Hepatocyte (in vitro differentiated cells): Measurements from ENCODE around the gene NFYC. TPM values are rescaled to one million over a fixed set of nuclear protein-coding genes. Genes with fewer than 3 reads are reported as not detected.

Experiments used
- DNase-seq: peaks from one replicate; pipeline ENCODE4 v3.0.0-alpha.2; 2016; ENCODE audit warnings: low spot score
- H2AFZ ChIP-seq: fragments of 200-600 bp; sonication (generic); 2 replicates; pipeline ENCODE4 v1.6.0; 2016; ENCODE audit warnings: antibody characterized with exemption, mild to moderate bottlenecking
- H3K27ac ChIP-seq: fragments of 200-600 bp; sonication (generic); 2 replicates; pipeline ENCODE4 v1.5.1; 2016; ENCODE audit warnings: mild to moderate bottlenecking
- H3K27me3 ChIP-seq: fragments of 200-600 bp; sonication (generic); 2 replicates; pipeline ENCODE4 v1.6.1; 2016
- H3K36me3 ChIP-seq: fragments of 200-600 bp; sonication (generic); replicated peaks from 2 replicates; pipeline ENCODE4 v1.5.1; 2016; ENCODE audit warnings: low read depth; ENCODE audit not compliant: insufficient read depth
- H3K4me1 ChIP-seq: fragments of 200-600 bp; sonication (generic); 2 replicates; pipeline ENCODE4 v1.5.1; 2016; ENCODE audit warnings: mild to moderate bottlenecking, moderate library complexity; ENCODE audit not compliant: insufficient read depth
- H3K4me2 ChIP-seq: fragments of 200-600 bp; sonication (generic); 2 replicates; pipeline ENCODE4 v1.6.0; 2016
- H3K4me3 ChIP-seq: fragments of 200-600 bp; sonication (generic); 2 replicates; pipeline ENCODE4 v1.5.1; 2016; ENCODE audit warnings: mild to moderate bottlenecking
- H3K79me2 ChIP-seq: fragments of 200-600 bp; sonication (generic); 2 replicates; pipeline ENCODE4 v1.6.0; 2017; ENCODE audit warnings: mild to moderate bottlenecking
- H3K9me2 ChIP-seq: fragments of 200-600 bp; sonication (generic); replicated peaks from 2 replicates; pipeline ENCODE4 v1.6.0; 2017; ENCODE audit warnings: mild to moderate bottlenecking; ENCODE audit not compliant: insufficient read depth
- H3K9me3 ChIP-seq: fragments of 200-600 bp; sonication (generic); 2 replicates; pipeline ENCODE4 v1.5.1; 2016; ENCODE audit warnings: low read depth, mild to moderate bottlenecking
- H4K20me1 ChIP-seq: fragments of 200-600 bp; sonication (generic); 2 replicates; pipeline ENCODE4 v1.6.0; 2016; ENCODE audit warnings: mild to moderate bottlenecking; ENCODE audit not compliant: insufficient read depth, poor library complexity, severe bottlenecking
- CTCF ChIP-seq: fragments of 200-600 bp; sonication (generic); IDR thresholded peaks from 2 replicates; pipeline ENCODE4 v1.5.1; 2016; ENCODE audit warnings: antibody characterized with exemption, mild to moderate bottlenecking; ENCODE audit not compliant: poor library complexity
- EZH2 ChIP-seq: fragments of 200-600 bp; sonication (generic); IDR thresholded peaks from 2 replicates; pipeline ENCODE4 v1.6.1; 2016; ENCODE audit warnings: antibody characterized with exemption, mild to moderate bottlenecking, borderline replicate concordance
- EZH2phosphoT487 ChIP-seq: fragments of 200-600 bp; sonication (generic); IDR thresholded peaks from one replicate; pipeline ENCODE4 v1.6.1; 2018; ENCODE audit warnings: antibody characterized with exemption, mild to moderate bottlenecking, low read depth, moderate library complexity; ENCODE audit not compliant: unreplicated experiment, severe bottlenecking
- WGBS: methylation state at CpG from one replicate; pipeline ENCODE4 v1.1.6; 2016; ENCODE audit warnings: low lambda C conversion rate; ENCODE audit errors: missing lambda C conversion rate; 5-methylcytosine and 5-hydroxymethylcytosine counted together
- polyA plus RNA-seq: library from polyadenylated mRNA; unstranded; fragments of >200 nt; fragmentation: Nextera tagmentation; extraction: Ambion mirVana; gene quantifications from 2 replicates; pipeline ENCODE4 v1.2.1, GENCODE V29; 2016
- total RNA-seq: library from RNA; depleted of rRNA; stranded (reverse); fragments of >200 nt; gene quantifications from 2 replicates; pipeline ENCODE4 v1.2.3, GENCODE V29; 2014

Gene NFYC
- total and polyA plus RNA-seq, 2 experiments from 2014 or later: 44.1 to 52.5 TPM

GRCh38 chr1:40673452-40673851 is 18.1 kb upstream of the NFYC start:
- no peak for DNase-seq
- Histone ChIP-seq H3K4me3 (no peak overlapping the region), H3K4me2 (no peak overlapping the region), H3K36me3 (no peaks in the 10 kb centered on the region), H3K27ac (no peak overlapping the region), H3K79me2 (no peaks in the 10 kb centered on the region), H4K20me1 (no peaks in the 10 kb centered on the region), H2AFZ (no peak overlapping the region), H3K4me1 (no peaks in the 10 kb centered on the region), H3K9me2 (no peaks in the 10 kb centered on the region), H3K9me3 (no peaks in the 10 kb centered on the region), H3K27me3 (peaks cover 9% of the 10 kb centered on the region)
- TF ChIP-seq EZH2phosphoT487 (no peak), CTCF (no peak), EZH2 (no peak)
- 87% methylated on average over 4 of the region's 4 CpGs for WGBS

GRCh38 chr1:40676501-40676900 is 15.0 kb upstream of the NFYC start:
- no peak for DNase-seq
- Histone ChIP-seq H3K36me3 (no peaks in the 10 kb centered on the region), H3K79me2 (no peaks in the 10 kb centered on the region), H3K27ac (no peak overlapping the region), H3K27me3 (no peaks in the 10 kb centered on the region), H3K9me2 (no peaks in the 10 kb centered on the region), H3K4me1 (no peaks in the 10 kb centered on the region), H3K9me3 (no peaks in the 10 kb centered on the region), H3K4me2 (no peak overlapping the region), H3K4me3 (no peak overlapping the region), H4K20me1 (no peaks in the 10 kb centered on the region), H2AFZ (no peak overlapping the region)
- TF ChIP-seq EZH2phosphoT487 (no peak), EZH2 (no peak), CTCF (no peak)
- 62% methylated on average over 1 of the region's 1 CpG for WGBS

- no peaks in the 10 kb centered on the region for H3K36me3 ChIP-seq
- H3K4me2 ChIP-seq: no peak overlapping the region
- no peaks in the 10 kb centered on the region for H3K27me3 ChIP-seq
- H3K9me2 ChIP-seq: no peaks in the 10 kb centered on the region
- no peak overlapping the region for H3K27ac ChIP-seq
- TF ChIP-seq CTCF (no peak), EZH2phosphoT487 (no peak), EZH2 (no peak)
- H3K9me3 ChIP-seq: no peaks in the 10 kb centered on the region
- no peaks in the 10 kb centered on the region for H3K79me2 ChIP-seq
- no peak overlapping the region for H2AFZ ChIP-seq
- WGBS: 98% methylated on average over 2 of the region's 2 CpGs
- no peaks in the 10 kb centered on the region for H4K20me1 ChIP-seq
- DNase-seq: no peak
- H3K4me1 ChIP-seq: no peaks in the 10 kb centered on the region
- H3K4me3 ChIP-seq: no peak overlapping the region
These were observed 12.1 kb upstream of the NFYC start for GRCh38 chr1:40679165-40679953.
